ENCODE data around the gene TSPAN3.

The TSPAN3 gene

GRCh38 chr15:77058468-77058867 is 12.4 kb downstream of the TSPAN3 start:
- Histone ChIP-seq H3K4me3 (ENCODE audit: low read length in 2 of 2) (no peak overlapping the region), H3K9me3 (ENCODE audit: control insufficient read depth in 2 of 2, low read length in 2 of 2) (no peaks in the 10 kb centered on the region), H3K27ac (ENCODE audit: low read depth in 2 of 2, low read length in 2 of 2) (no peak overlapping the region), H3K4me1 (ENCODE audit: control insufficient read depth in 2 of 2, insufficient read depth in 2 of 2, low read length in 2 of 2) (peaks cover 4 to 19% of the 10 kb centered on the region in 2 donors), H3K36me3 (ENCODE audit: control insufficient read depth in 2 of 2, insufficient read depth in 2 of 2, low read length in 2 of 2) (peaks cover 3 to 15% of the 10 kb centered on the region in 2 donors), H3K27me3 (ENCODE audit: control insufficient read depth in 2 of 2, insufficient read depth in 2 of 2, low read length in 2 of 2) (no peaks in the 10 kb centered on the region), H3K9ac (ENCODE audit: low read depth in 1 of 2, low read length in 2 of 2) (no peak overlapping the region)

- Histone ChIP-seq H3K4me1 (ENCODE audit: control insufficient read depth in 2 of 2, insufficient read depth in 2 of 2, low read length in 2 of 2) (peaks cover 4 to 19% of the 10 kb centered on the region in 2 donors), H3K9me3 (ENCODE audit: control insufficient read depth in 2 of 2, low read length in 2 of 2) (no peaks in the 10 kb centered on the region), H3K4me3 (ENCODE audit: low read length in 2 of 2) (no peak overlapping the region), H3K27me3 (ENCODE audit: control insufficient read depth in 2 of 2, insufficient read depth in 2 of 2, low read length in 2 of 2) (no peaks in the 10 kb centered on the region), H3K27ac (ENCODE audit: low read depth in 2 of 2, low read length in 2 of 2) (no peak overlapping the region), H3K36me3 (ENCODE audit: control insufficient read depth in 2 of 2, insufficient read depth in 2 of 2, low read length in 2 of 2) (peaks cover 4 to 18% of the 10 kb centered on the region in 2 donors), H3K9ac (ENCODE audit: low read depth in 1 of 2, low read length in 2 of 2) (no peak overlapping the region)
Observed at GRCh38 chr15:77057685-77058084, 13.2 kb downstream of the TSPAN3 start.

GRCh38 chr15:77057072-77057471 is 13.8 kb downstream of the TSPAN3 start:
- Histone ChIP-seq H3K27ac (ENCODE audit: low read depth in 2 of 2, low read length in 2 of 2) (no peak overlapping the region), H3K36me3 (ENCODE audit: control insufficient read depth in 2 of 2, insufficient read depth in 2 of 2, low read length in 2 of 2) (peaks cover 10 to 23% of the 10 kb centered on the region in 2 donors), H3K27me3 (ENCODE audit: control insufficient read depth in 2 of 2, insufficient read depth in 2 of 2, low read length in 2 of 2) (no peaks in the 10 kb centered on the region), H3K9me3 (ENCODE audit: control insufficient read depth in 2 of 2, low read length in 2 of 2) (no peaks in the 10 kb centered on the region), H3K4me1 (ENCODE audit: control insufficient read depth in 2 of 2, insufficient read depth in 2 of 2, low read length in 2 of 2) (peaks cover 4 to 19% of the 10 kb centered on the region in 2 donors), H3K4me3 (ENCODE audit: low read length in 2 of 2) (no peak overlapping the region), H3K9ac (ENCODE audit: low read depth in 1 of 2, low read length in 2 of 2) (no peak overlapping the region)

GRCh38 chr15:77053709-77054108 is 17.2 kb downstream of the TSPAN3 start:
- Histone ChIP-seq H3K27ac (ENCODE audit: low read depth in 2 of 2, low read length in 2 of 2) (no peak overlapping the region), H3K4me3 (ENCODE audit: low read length in 2 of 2) (no peak overlapping the region), H3K4me1 (ENCODE audit: control insufficient read depth in 2 of 2, insufficient read depth in 2 of 2, low read length in 2 of 2) (no peaks in the 10 kb centered on the region), H3K9me3 (ENCODE audit: control insufficient read depth in 2 of 2, low read length in 2 of 2) (no peaks in the 10 kb centered on the region), H3K9ac (ENCODE audit: low read depth in 1 of 2, low read length in 2 of 2) (no peak overlapping the region), H3K36me3 (ENCODE audit: control insufficient read depth in 2 of 2, insufficient read depth in 2 of 2, low read length in 2 of 2) (peaks cover 21 to 28% of the 10 kb centered on the region in 2 donors), H3K27me3 (ENCODE audit: control insufficient read depth in 2 of 2, insufficient read depth in 2 of 2, low read length in 2 of 2) (no peaks in the 10 kb centered on the region)

GRCh38 chr15:77052556-77052955 is 18.4 kb downstream of the TSPAN3 start:
- H3K27me3 ChIP-seq (ENCODE audit: control insufficient read depth in 2 of 2, insufficient read depth in 2 of 2, low read length in 2 of 2): no peaks in the 10 kb centered on the region
- H3K4me1 ChIP-seq (ENCODE audit: control insufficient read depth in 2 of 2, insufficient read depth in 2 of 2, low read length in 2 of 2): no peaks in the 10 kb centered on the region
- H3K27ac ChIP-seq (ENCODE audit: low read depth in 2 of 2, low read length in 2 of 2): no peak overlapping the region
- no peak overlapping the region for H3K9ac ChIP-seq (ENCODE audit: low read depth in 1 of 2, low read length in 2 of 2)
- no peak overlapping the region for H3K4me3 ChIP-seq (ENCODE audit: low read length in 2 of 2)
- H3K36me3 ChIP-seq (ENCODE audit: control insufficient read depth in 2 of 2, insufficient read depth in 2 of 2, low read length in 2 of 2): peaks cover 25 to 32% of the 10 kb centered on the region in 2 donors
- H3K9me3 ChIP-seq (ENCODE audit: control insufficient read depth in 2 of 2, low read length in 2 of 2): no peaks in the 10 kb centered on the region

- Histone ChIP-seq H3K27ac (ENCODE audit: low read depth in 2 of 2, low read length in 2 of 2) (no peak overlapping the region), H3K4me1 (ENCODE audit: control insufficient read depth in 2 of 2, insufficient read depth in 2 of 2, low read length in 2 of 2) (no peaks in the 10 kb centered on the region), H3K9ac (ENCODE audit: low read depth in 1 of 2, low read length in 2 of 2) (no peak overlapping the region), H3K4me3 (ENCODE audit: low read length in 2 of 2) (no peak overlapping the region), H3K36me3 (ENCODE audit: control insufficient read depth in 2 of 2, insufficient read depth in 2 of 2, low read length in 2 of 2) (peaks cover 48 to 63% of the 10 kb centered on the region in 2 donors), H3K27me3 (ENCODE audit: control insufficient read depth in 2 of 2, insufficient read depth in 2 of 2, low read length in 2 of 2) (no peaks in the 10 kb centered on the region), H3K9me3 (ENCODE audit: control insufficient read depth in 2 of 2, low read length in 2 of 2) (no peaks in the 10 kb centered on the region)
Observed at GRCh38 chr15:77048135-77048876, 22.6 kb downstream of the TSPAN3 start.

GRCh38 chr15:77046704-77047412 is 24.1 kb downstream of the TSPAN3 start:
- Histone ChIP-seq H3K27ac (ENCODE audit: low read depth in 2 of 2, low read length in 2 of 2) (no peak overlapping the region), H3K9ac (ENCODE audit: low read depth in 1 of 2, low read length in 2 of 2) (no peak overlapping the region), H3K27me3 (ENCODE audit: control insufficient read depth in 2 of 2, insufficient read depth in 2 of 2, low read length in 2 of 2) (no peaks in the 10 kb centered on the region), H3K4me1 (ENCODE audit: control insufficient read depth in 2 of 2, insufficient read depth in 2 of 2, low read length in 2 of 2) (peaks cover 3 to 4% of the 10 kb centered on the region in 2 donors), H3K9me3 (ENCODE audit: control insufficient read depth in 2 of 2, low read length in 2 of 2) (no peaks in the 10 kb centered on the region), H3K36me3 (ENCODE audit: control insufficient read depth in 2 of 2, insufficient read depth in 2 of 2, low read length in 2 of 2) (peaks cover 47 to 61% of the 10 kb centered on the region in 2 donors), H3K4me3 (ENCODE audit: low read length in 2 of 2) (no peak overlapping the region)

GRCh38 chr15:77045985-77046384 is 24.9 kb downstream of the TSPAN3 start:
- Histone ChIP-seq H3K27ac (ENCODE audit: low read depth in 2 of 2, low read length in 2 of 2) (no peak overlapping the region), H3K9ac (ENCODE audit: low read depth in 1 of 2, low read length in 2 of 2) (no peak overlapping the region), H3K36me3 (ENCODE audit: control insufficient read depth in 2 of 2, insufficient read depth in 2 of 2, low read length in 2 of 2) (peaks cover 50 to 60% of the 10 kb centered on the region in 2 donors), H3K4me1 (ENCODE audit: control insufficient read depth in 2 of 2, insufficient read depth in 2 of 2, low read length in 2 of 2) (peaks cover 3 to 4% of the 10 kb centered on the region in 2 donors), H3K27me3 (ENCODE audit: control insufficient read depth in 2 of 2, insufficient read depth in 2 of 2, low read length in 2 of 2) (no peaks in the 10 kb centered on the region), H3K9me3 (ENCODE audit: control insufficient read depth in 2 of 2, low read length in 2 of 2) (no peaks in the 10 kb centered on the region), H3K4me3 (ENCODE audit: low read length in 2 of 2) (no peak overlapping the region)

GRCh38 chr15:77044228-77045042 is 26.5 kb downstream of the TSPAN3 start:
- Histone ChIP-seq H3K27ac (ENCODE audit: low read depth in 2 of 2, low read length in 2 of 2) (no peak overlapping the region), H3K36me3 (ENCODE audit: control insufficient read depth in 2 of 2, insufficient read depth in 2 of 2, low read length in 2 of 2) (peaks cover 50 to 55% of the 10 kb centered on the region in 2 donors), H3K4me1 (ENCODE audit: control insufficient read depth in 2 of 2, insufficient read depth in 2 of 2, low read length in 2 of 2) (peaks cover 3 to 4% of the 10 kb centered on the region in 2 donors)

More at GRCh38 chr15:77044228-77045042, 26.5 kb downstream of the TSPAN3 start:
- no peaks in the 10 kb centered on the region for H3K27me3 ChIP-seq (ENCODE audit: control insufficient read depth in 2 of 2, insufficient read depth in 2 of 2, low read length in 2 of 2)
- H3K4me3 ChIP-seq (ENCODE audit: low read length in 2 of 2): no peak overlapping the region
- H3K9me3 ChIP-seq (ENCODE audit: control insufficient read depth in 2 of 2, low read length in 2 of 2): no peaks in the 10 kb centered on the region
- no peak overlapping the region for H3K9ac ChIP-seq (ENCODE audit: low read depth in 1 of 2, low read length in 2 of 2)

Measured in mucosa of rectum (tissue), 2 donors.